Tibial artery (tissue), 4 donors: ENCODE data around the gene FXYD6.
"Not testable (repeated sequence)": the region's sequence is repeated elsewhere in the genome, so short reads cannot be mapped to it uniquely, and the experiment has no call there.

Experiments used
- DNase-seq, 2 donors: peaks; one replicate each; pipeline ENCODE4 v3.0.0-alpha.2; 2019
- H3K27ac ChIP-seq, 2 donors: fragments of 200-600 bp; sonication (generic) in 1 of 2; 1 replicate in 1 of 2; 2 replicates in 1 of 2; pipeline ENCODE4 v1.5.1; 2018 to 2019; ENCODE audit warnings: mild to moderate bottlenecking in 1 of 2
- H3K27me3 ChIP-seq, 2 donors: fragments of 200-600 bp; sonication (generic) in 1 of 2; one replicate each; pipeline versions ENCODE4 v1.5.1 to v1.6.0; 2016 to 2019
- H3K36me3 ChIP-seq, 3 donors: fragments of 200-600 bp; sonication (generic) in 2 of 3; one replicate each; pipeline ENCODE4 v1.5.1; 2016 to 2019; ENCODE audit warnings: mild to moderate bottlenecking in 2 of 3
- H3K4me1 ChIP-seq, 4 donors: fragments of 200-600 bp; sonication (generic) in 2 of 4; 1 replicate in 3 of 4; 2 replicates in 1 of 4; pipeline ENCODE4 v1.5.1; 2016 to 2019
- H3K4me3 ChIP-seq, 2 donors: fragments of 200-600 bp; sonication (generic) in 1 of 2; 1 replicate in 1 of 2; 2 replicates in 1 of 2; pipeline ENCODE4 v1.5.1; 2018 to 2019; ENCODE audit warnings: mild to moderate bottlenecking in 2 of 2
- H3K9me3 ChIP-seq, 3 donors: fragments of 200-600 bp; sonication (generic) in 1 of 3; one replicate each; pipeline ENCODE4 v1.5.1; 2016 to 2019
- intact Hi-C: fragments of 100-400 bp; cut with DNase I; formaldehyde crosslinking; loops from one replicate; pipeline ENCODE4 v1.15.0; 2023; ENCODE audit warnings: low total_unique reads
- TF ChIP-seq, protein P1 (sequence below), 2 experiments: fragments of 200-600 bp in 1 of 2; fragments of 450-650 bp in 1 of 2; IDR thresholded peaks; one replicate each; pipeline ENCODE4 v1.5.1; 2017 to 2019; ENCODE audit warnings: antibody characterized with exemption in 2 of 2, mild to moderate bottlenecking in 1 of 2, moderate library complexity in 1 of 2

FXYD6 gene

DNA sequence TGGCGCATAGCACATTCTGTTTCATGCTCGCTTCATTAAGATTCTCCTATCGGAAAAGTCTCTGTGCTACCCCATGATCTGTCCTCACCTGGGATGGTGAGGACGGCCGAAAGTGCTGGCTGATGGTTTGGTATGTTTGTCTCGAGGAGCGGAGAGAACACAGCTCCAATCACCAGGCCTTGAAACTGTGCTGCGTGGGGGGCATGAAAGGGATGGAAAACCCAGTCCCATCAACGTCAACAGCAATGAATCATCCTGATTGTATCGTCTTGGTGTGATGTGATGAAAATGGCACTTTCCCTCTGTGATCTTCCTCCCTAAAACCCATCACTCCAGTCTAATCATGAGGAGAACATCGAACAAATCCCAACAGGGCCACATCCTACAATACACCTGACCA lies 8.4 kb downstream of the FXYD6 start:
- H3K4me1 ChIP-seq = peaks cover 0 to 4% (median 0%) of the 10 kb centered on the region in 4 donors
- no peak overlapping the region for H3K27ac ChIP-seq
- H3K27me3 ChIP-seq = peaks cover 0 to 9% of the 10 kb centered on the region in 2 donors
- DNase-seq = no peak
- TF ChIP-seq, protein P1, sequence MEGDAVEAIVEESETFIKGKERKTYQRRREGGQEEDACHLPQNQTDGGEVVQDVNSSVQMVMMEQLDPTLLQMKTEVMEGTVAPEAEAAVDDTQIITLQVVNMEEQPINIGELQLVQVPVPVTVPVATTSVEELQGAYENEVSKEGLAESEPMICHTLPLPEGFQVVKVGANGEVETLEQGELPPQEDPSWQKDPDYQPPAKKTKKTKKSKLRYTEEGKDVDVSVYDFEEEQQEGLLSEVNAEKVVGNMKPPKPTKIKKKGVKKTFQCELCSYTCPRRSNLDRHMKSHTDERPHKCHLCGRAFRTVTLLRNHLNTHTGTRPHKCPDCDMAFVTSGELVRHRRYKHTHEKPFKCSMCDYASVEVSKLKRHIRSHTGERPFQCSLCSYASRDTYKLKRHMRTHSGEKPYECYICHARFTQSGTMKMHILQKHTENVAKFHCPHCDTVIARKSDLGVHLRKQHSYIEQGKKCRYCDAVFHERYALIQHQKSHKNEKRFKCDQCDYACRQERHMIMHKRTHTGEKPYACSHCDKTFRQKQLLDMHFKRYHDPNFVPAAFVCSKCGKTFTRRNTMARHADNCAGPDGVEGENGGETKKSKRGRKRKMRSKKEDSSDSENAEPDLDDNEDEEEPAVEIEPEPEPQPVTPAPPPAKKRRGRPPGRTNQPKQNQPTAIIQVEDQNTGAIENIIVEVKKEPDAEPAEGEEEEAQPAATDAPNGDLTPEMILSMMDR (IDR thresholded peaks at IDR 0.05) = no peak
- intact Hi-C loops = no loop called here
- H3K4me3 ChIP-seq = no peak overlapping the region
- H3K9me3 ChIP-seq = no peaks in the 10 kb centered on the region
- no peaks in the 10 kb centered on the region for H3K36me3 ChIP-seq

DNA sequence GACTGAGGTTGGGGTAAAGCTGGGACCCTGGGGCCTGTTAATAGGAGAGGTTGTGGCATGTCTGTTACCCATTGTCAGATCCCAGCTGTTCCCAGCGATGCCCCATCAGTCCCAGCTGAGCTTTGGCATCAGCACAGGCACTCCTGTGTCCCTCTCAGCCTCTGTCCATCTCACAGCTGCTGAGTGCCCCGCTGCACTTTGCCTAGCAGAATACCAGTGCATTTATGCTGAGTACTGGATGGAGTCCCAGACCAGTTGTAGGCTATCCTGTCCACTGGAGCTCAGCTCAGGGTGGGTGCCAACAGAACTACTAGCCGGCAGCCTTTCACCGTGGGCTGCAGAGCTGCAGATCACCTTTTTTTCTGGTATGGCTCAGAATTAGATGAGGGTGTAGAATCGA lies 9.9 kb downstream of the FXYD6 start:
- peaks cover 0 to 8% (median 0%) of the 10 kb centered on the region in 4 donors for H3K4me1 ChIP-seq
- H3K27me3 ChIP-seq = no peaks in the 10 kb centered on the region
- no peak overlapping the region for H3K27ac ChIP-seq
- no peak overlapping the region for H3K4me3 ChIP-seq
- TF ChIP-seq, protein P1 (IDR thresholded peaks at IDR 0.05) = no peak
- no peaks in the 10 kb centered on the region for H3K36me3 ChIP-seq
- intact Hi-C loops = no loop called here
- no peak for DNase-seq
- H3K9me3 ChIP-seq = no peaks in the 10 kb centered on the region

DNA sequence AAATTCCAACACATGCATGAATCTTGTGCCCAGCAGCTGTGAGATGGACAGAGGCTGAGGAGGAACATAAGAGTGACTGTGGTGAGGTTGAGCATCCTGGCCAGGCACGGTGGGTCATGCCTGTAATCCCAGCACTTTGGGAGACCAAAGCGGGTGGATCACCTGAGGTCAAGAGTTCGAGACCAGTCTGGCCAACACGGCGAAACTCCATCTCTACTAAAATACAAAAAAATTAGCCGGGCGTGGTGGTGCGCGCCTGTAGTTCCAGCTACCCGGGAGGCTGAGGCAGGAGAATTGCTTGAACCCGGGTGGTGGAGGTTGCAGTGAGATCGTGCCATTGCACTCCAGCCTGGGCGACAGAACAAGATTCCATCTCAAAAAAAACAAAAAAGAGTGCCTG lies 10.9 kb downstream of the FXYD6 start:
- H3K4me3 ChIP-seq, H3K36me3 ChIP-seq, intact Hi-C loops, H3K4me1 ChIP-seq, DNase-seq, H3K9me3 ChIP-seq, H3K27me3 ChIP-seq, H3K27ac ChIP-seq: not testable (repeated sequence)

DNA sequence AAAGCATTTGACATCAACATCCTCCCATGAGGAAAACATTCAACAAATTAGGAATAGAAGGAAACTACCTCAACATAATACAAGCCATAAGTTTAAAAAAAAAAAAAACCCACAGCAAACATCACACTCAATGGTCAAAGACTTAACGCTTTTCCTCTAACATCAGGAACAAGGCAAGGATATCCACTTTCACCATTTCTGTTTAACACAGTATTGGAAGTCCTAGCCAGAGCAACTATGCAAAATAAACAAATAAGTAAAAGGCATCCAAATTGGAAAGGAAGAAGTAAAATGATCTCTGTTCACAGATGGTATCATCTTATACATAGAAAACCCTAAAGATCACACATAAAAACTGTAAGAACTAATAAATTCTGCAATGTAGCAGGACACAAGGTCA lies 13.1 kb downstream of the FXYD6 start:
- H3K27me3 ChIP-seq = no peaks in the 10 kb centered on the region
- TF ChIP-seq, protein P1 (IDR thresholded peaks at IDR 0.05) = no peak
- H3K27ac ChIP-seq = no peak overlapping the region
- intact Hi-C loops = no loop called here
- no peak overlapping the region for H3K4me3 ChIP-seq
- no peaks in the 10 kb centered on the region for H3K9me3 ChIP-seq
- peaks cover 0 to 3% (median 0%) of the 10 kb centered on the region in 4 donors for H3K4me1 ChIP-seq
- no peak for DNase-seq
- no peaks in the 10 kb centered on the region for H3K36me3 ChIP-seq

DNA sequence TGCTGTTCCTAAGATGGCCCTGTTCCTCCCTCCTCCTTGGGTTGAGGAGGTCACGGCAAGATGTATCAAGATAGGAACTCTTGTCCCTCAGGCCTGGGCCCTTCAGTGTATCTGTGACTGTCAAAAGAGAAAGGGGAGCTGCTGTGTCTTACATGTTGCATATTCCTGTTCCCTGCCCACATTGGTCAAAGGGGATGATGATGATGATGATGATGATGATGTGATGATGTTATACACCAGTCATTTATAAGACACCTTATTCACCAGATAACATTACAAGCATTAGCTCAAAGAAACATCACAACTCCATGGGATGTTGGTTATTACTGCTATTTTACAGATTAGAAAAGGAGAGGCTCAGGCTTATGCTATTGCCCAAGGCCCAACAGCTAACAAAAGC lies 13.7 kb downstream of the FXYD6 start:
- Histone ChIP-seq H3K4me1 (peaks cover 0 to 3% (median 0%) of the 10 kb centered on the region in 4 donors), H3K9me3 (no peaks in the 10 kb centered on the region), H3K4me3 (no peak overlapping the region), H3K27me3 (no peaks in the 10 kb centered on the region), H3K27ac (no peak overlapping the region), H3K36me3 (no peaks in the 10 kb centered on the region)
- intact Hi-C loops = no loop called here
- TF ChIP-seq, protein P1 (IDR thresholded peaks at IDR 0.05) = no peak
- DNase-seq = no peak

DNA sequence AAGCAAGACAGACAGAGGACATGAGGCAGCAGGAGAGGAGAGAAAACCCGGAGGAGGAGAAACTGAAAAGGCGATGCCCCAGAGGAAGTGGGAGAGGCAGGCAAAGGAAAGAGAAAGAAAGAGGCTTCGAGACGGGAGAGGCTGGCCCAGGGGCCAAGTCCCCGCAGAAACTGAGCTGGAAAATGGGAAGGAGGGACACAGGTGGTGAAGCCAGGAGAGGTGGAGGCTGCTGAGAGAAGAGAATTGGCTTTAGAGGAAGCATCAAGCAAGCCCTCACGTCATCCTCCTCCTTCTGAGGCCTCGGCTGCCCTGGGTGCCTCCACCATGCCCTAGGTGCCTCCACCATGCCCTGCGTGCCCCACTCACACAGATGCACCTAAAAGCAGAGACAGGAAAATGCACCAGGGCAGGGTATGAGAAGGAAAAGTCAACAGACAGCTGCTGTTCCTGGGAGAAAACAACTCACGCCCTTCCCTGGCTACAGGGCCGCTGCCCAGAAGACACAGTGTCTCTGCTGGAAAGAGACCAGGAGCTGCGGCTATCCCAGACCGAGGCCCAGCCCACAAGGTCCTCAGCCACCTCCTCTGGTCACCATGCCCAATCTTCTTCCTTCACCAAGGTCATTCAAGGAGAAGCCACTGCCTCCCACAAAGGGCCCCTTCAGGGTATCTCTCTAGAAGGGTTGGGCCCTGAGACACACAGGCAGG lies 14.3 kb downstream of the FXYD6 start:
- no peak overlapping the region for H3K27ac ChIP-seq
- DNase-seq = no peak
- no peaks in the 10 kb centered on the region for H3K9me3 ChIP-seq

More for the DNA sequence above, 14.3 kb downstream of the FXYD6 start:
- H3K4me3 ChIP-seq = no peak overlapping the region
- no peaks in the 10 kb centered on the region for H3K36me3 ChIP-seq
- H3K4me1 ChIP-seq = peaks cover 0 to 3% (median 0%) of the 10 kb centered on the region in 4 donors
- intact Hi-C loops = no loop called here
- TF ChIP-seq, protein P1 (IDR thresholded peaks at IDR 0.05) = no peak
- H3K27me3 ChIP-seq = no peaks in the 10 kb centered on the region
